HCT116 (cell line): ENCODE data around the gene TMEM234.

Experiments used
- ATF3 ChIP-seq: IDR thresholded peaks from 2 replicates; pipeline ENCODE4 v1.6.1; 2012
- CTCF ChIP-seq, 3 experiments: fragments of 200-600 bp in 1 of 3; sonication (generic) in 1 of 3; IDR thresholded peaks in 2 of 3; conservative IDR thresholded peaks in 1 of 3; 2 replicates each; pipeline ENCODE4 v1.5.1; 2012 to 2017; ENCODE audit warnings: low read depth in 2 of 3, low read length in 2 of 3, antibody characterized with exemption in 1 of 3, borderline replicate concordance in 1 of 3, control low read depth in 1 of 3, mild to moderate bottlenecking in 1 of 3, mixed read lengths in 1 of 3, mixed run types in 1 of 3, moderate library complexity in 1 of 3; ENCODE audit not compliant: insufficient read depth in 1 of 3
- EZH2 ChIP-seq: fragments of 200-600 bp; sonication (generic); IDR thresholded peaks from 2 replicates; pipeline ENCODE4 v1.6.1; 2017; ENCODE audit warnings: antibody characterized with exemption, mixed run types
- EZH2phosphoT487 ChIP-seq: fragments of 200-600 bp; IDR thresholded peaks from 2 replicates; pipeline ENCODE4 v1.6.1; 2018; ENCODE audit warnings: antibody characterized with exemption, borderline replicate concordance
- MAX ChIP-seq: IDR thresholded peaks from 2 replicates; pipeline ENCODE4 v1.6.1; 2012
- POLR2A ChIP-seq: IDR thresholded peaks from 2 replicates; pipeline ENCODE4 v1.7.0; 2011; ENCODE audit warnings: borderline replicate concordance; ENCODE audit not compliant: insufficient read depth, insufficient read length; ENCODE audit errors: extremely low read depth
- POLR2AphosphoS5 ChIP-seq: IDR thresholded peaks from 2 replicates; pipeline ENCODE4 v1.6.1; 2011; ENCODE audit warnings: mild to moderate bottlenecking, low read depth, low read length, moderate library complexity
- RAD21 ChIP-seq: IDR thresholded peaks from 2 replicates; pipeline ENCODE4 v1.6.1; 2012; ENCODE audit warnings: low read depth, mild to moderate bottlenecking
- REST ChIP-seq: IDR thresholded peaks from 2 replicates; pipeline ENCODE4 v1.6.1; 2012; ENCODE audit warnings: low read depth
- SIN3A ChIP-seq: IDR thresholded peaks from 2 replicates; pipeline ENCODE4 v1.6.1; 2012; ENCODE audit warnings: low read depth
- SP1 ChIP-seq: IDR thresholded peaks from 2 replicates; pipeline ENCODE4 v1.6.1; 2012; ENCODE audit warnings: low read depth
- YY1 ChIP-seq: IDR thresholded peaks from 2 replicates; pipeline ENCODE4 v1.6.1; 2011; ENCODE audit warnings: low read length, low read depth, moderate library complexity, mild to moderate bottlenecking; ENCODE audit not compliant: insufficient replicate concordance; ENCODE audit errors: extremely low read depth

- TF ChIP-seq CTCF (IDR thresholded peaks at IDR 0.05 in 2 of 3, conservative IDR thresholded peaks at IDR 0.05 in 1 of 3; ENCODE audit: borderline replicate concordance in 1 of 3, insufficient read depth in 1 of 3, low read depth in 2 of 3, low read length in 2 of 3) (no peak), POLR2A (no peak), MAX (no peak), POLR2AphosphoS5 (no peak), EZH2phosphoT487 (no peak), YY1 (no peak), SIN3A (no peak), SP1 (no peak), ATF3 (no peak), EZH2 (no peak), RAD21 (no peak), REST (no peak)
These were observed 6.6 kb upstream of the TMEM234 start for GRCh38 chr1:32228771-32229170.
